Stimulated activated CD8-positive, alpha-beta memory T cell treated with anti-CD3 and anti-CD28 coated beads, Interleukin-15, amount 100 ng/mL, for 1 hour (primary cell): ENCODE data around the gene ILK.

Source experiments
- DNase-seq: peaks from one replicate; pipeline ENCODE4 v3.0.0-alpha.2; 2020; ENCODE audit warnings: low read depth

ILK gene

GRCh38 chr11:6607190-6607795, 3.7 kb downstream of the ILK start:
- no peak for DNase-seq

GRCh38 chr11:6608011-6608410, 4.4 kb downstream of the ILK start:
- no peak for DNase-seq

- DNase-seq, result no peak
These were observed 5.3 kb downstream of the ILK start for GRCh38 chr11:6608726-6609501.

GRCh38 chr11:6609502-6610015, 6.0 kb downstream of the ILK start:
- DNase-seq, result no peak

- no peak for DNase-seq
These were observed 7.0 kb downstream of the ILK start for GRCh38 chr11:6610591-6610990.

- DNase-seq, result no peak
These were observed 7.8 kb downstream of the ILK start for GRCh38 chr11:6611092-6611962.

GRCh38 chr11:6611963-6612212, 8.3 kb downstream of the ILK start:
- no peak for DNase-seq

GRCh38 chr11:6612213-6613041, 8.9 kb downstream of the ILK start, which contains the start of gene TAF10:
TSS of gene TAF10 (minus strand) at chr11:6612216. CDS start at chr11:6612189, 27 bp downstream.
- DNase-seq, result peak; percentile 88

GRCh38 chr11:6613496-6613895, 9.9 kb downstream of the ILK start:
- no peak for DNase-seq

- no peak for DNase-seq
These were observed 10.9 kb downstream of the ILK start for GRCh38 chr11:6614446-6614845.

- no peak for DNase-seq
These were observed 11.5 kb downstream of the ILK start for GRCh38 chr11:6615046-6615445.

GRCh38 chr11:6615882-6616585, 12.5 kb downstream of the ILK start:
- no peak for DNase-seq

GRCh38 chr11:6616596-6617250, 13.1 kb downstream of the ILK start:
- no peak for DNase-seq

- no peak for DNase-seq
These were observed 13.8 kb downstream of the ILK start for GRCh38 chr11:6617315-6617781.

GRCh38 chr11:6618117-6619003, 14.8 kb downstream of the ILK start:
- peak; percentile 44 for DNase-seq

- DNase-seq, result peak; percentile 86
These were observed 15.6 kb downstream of the ILK start, which contains the start of gene TPP1 for GRCh38 chr11:6619004-6619745. TSS of gene TPP1 (minus strand) at chr11:6619422. CDS start at chr11:6619400, 22 bp downstream.

GRCh38 chr11:6620636-6621035, 17.1 kb downstream of the ILK start:
- no peak for DNase-seq

GRCh38 chr11:6621711-6622211, 18.2 kb downstream of the ILK start:
- no peak for DNase-seq
